Dermis blood vessel endothelial cell (primary cell): ENCODE measurements around the gene FUZ. TPM values are rescaled to one million over a fixed set of nuclear protein-coding genes. Genes with fewer than 3 reads are reported as not detected.
"Not testable (repeated sequence)": the region's sequence is repeated elsewhere in the genome, so short reads cannot be mapped to it uniquely, and the experiment has no call there.

Experiments
- DNase-seq: peaks from one replicate; pipeline ENCODE4 v3.0.0; 2010
- total RNA-seq: library from RNA; depleted of rRNA; stranded (reverse); fragments of >200 nt; gene quantifications from 2 replicates; pipeline ENCODE4 v1.2.3, GENCODE V29; 2014

The FUZ gene
- total RNA-seq, 1 donor from 2014 or later, result 19.2 TPM

DNA sequence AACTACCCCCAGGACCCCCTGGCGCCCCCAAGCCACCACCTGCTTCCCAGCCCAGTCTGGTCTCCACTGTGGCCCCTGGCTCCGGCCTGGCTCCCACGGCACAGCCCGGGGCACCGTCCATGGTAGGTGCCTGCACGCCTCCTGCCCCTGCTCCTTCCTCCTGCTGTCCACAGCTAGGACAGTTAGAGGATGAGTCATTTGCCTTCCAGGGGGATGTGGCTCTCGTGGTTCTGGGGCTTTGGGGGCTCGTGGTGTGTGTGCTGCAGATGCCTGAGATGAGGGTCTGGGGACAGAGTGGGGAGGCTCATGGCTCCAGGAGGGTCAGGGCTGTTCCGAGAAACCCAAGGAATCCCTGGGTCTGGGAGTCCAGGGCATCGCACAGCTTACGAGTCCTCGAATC, 17.7 kb upstream of the FUZ start:
- DNase-seq, result no peak

DNA sequence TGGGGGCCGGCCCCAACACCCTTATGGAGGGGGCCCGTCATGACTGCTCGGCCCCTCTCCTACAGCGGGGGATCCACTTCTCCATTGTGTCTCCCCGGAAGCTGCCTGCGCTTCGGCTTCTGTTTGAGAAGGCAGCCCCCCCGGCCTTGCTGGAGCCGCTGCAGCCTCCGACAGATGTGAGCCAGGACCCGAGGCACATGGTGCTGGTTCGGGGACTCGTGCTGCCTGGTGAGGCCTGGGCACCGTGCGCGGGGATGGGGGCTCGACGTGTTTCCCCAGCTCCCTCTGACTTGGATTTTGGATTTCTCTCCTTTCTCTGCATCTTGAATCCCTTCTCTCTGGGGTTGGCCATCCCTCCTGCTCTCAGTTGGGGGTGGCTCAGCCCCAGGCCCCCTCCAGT, 16.6 kb upstream of the FUZ start:
- DNase-seq, result no peak

DNA sequence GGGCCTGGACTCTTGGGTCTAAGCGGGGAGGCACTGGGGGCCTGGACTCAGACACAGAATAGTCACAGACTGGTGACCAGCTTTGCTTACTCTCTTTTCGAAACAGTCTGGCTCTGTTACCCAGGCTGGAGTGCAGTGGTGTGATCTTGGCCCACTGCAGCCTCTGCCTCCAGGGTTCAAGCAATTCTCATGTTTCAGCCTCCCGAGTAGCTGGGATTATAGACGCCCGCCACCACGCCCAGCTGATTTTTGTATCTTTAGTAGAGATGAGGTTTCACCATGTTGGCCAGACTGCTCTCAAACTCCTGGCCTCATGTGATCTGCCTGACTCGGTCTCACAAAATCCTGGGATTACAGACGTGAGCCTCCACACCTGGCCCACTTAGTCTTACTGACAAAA, 16.1 kb upstream of the FUZ start:
- no peak for DNase-seq

DNA sequence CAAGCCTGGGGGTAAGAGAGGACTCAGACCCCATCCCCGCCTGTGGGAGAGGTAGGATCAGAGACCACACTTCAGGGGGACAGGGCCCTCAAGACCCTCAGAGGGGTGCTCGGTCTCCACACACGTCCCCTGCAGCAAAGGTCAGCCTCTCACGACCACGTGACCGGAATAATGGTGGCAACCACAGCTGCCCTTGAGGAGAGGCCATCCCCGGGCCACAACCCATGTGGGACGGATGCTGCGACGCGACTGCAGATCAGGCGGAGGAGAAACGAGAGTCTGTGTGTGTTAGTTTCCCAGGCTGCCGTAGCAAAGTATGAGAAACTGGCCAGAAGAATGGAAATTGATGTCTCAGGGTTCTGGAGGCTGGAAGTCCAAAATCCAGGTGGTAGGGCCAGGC, 13.9 kb upstream of the FUZ start:
- no peak for DNase-seq

DNA sequence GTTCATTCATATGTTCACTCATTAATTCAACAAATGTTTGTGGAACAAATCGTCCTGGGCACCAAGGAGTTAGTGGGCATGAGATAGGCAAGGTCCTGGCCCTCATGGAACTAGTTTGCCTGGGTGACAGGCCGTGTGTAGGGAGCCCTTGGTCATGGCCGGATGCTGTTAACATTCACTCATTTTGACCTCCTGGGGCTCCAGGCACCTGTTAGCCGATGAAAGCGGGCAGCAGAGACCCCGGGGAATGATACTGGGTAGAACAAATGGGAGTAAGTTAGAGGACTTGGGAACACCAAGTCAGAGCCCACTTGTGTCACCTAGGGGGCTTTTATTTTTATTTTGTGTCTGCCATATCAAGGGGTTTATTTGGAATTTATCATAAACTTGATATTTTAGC, 11.6 kb upstream of the FUZ start:
- no peak for DNase-seq

DNA sequence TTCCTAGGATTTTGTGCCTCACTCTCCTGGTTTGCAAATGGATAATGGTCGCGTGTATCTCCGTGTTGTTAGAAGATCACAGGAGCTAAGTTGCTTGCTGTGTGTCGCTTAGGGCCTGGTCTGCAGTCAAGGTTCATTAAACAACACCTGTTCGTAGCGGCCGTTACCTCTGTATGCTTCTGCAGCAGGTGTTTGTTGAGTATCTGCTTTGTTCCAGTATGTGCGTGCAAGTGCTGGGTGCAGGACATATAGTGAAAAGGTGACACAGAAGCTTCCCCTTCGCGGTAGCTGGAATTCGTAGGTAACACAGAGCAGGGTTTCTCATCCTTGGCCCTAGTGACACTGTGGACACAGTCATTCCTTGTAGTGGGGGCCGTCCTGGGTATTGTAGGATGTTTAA, 10.4 kb upstream of the FUZ start:
- DNase-seq, result no peak

DNA sequence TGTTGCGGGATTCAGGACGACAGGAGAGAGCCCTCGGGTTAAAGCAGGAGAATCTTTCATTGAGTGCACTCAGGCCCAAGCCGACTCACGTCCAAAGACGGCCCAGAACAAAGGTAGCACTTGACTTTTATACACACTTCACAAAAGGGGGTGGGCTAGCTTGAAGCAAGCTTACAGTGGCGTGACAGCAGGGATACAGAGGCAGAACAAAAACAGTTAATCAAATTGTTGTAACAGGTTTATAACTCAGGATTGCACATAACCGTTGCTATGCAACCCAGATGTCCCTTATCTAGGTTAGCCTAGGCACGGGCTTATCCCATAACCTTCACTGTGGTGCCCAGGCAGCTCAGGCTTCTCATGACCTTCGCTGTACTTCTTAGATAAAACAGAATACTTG, 7.0 kb upstream of the FUZ start:
- no peak for DNase-seq

DNA sequence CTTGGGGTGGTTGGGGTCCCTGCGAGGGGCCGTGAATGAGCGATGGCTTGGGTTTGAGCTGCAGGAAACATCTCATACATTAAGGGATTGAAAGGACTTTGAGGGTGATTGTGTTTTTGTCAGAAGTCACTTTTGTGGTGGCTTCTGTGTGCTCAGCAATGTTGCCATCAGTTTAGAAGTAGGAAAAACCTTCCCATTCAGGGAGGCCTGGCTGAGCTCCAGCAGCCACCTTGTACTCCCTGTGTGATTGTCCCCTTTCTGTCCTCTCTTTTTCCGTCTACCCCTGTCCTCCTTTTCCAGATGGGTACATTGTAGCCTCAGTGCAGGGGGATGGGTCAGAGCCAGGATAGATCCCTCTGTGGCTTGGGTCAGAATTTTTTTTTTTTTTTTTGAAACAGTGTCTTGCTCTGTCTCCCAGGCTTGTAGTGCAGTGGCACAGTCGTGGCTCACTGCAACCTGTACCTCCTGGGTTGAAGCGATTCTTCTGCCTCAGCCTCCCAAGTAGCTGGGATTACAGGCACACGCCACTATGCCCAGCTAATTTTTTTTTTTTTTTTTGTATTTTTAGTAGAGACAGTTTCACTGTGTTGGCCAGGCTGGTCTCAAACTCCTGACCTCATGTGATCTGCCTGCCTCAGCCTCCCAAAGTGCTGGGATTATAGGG, 6.5 kb upstream of the FUZ start:
- not testable (repeated sequence) for DNase-seq

DNA sequence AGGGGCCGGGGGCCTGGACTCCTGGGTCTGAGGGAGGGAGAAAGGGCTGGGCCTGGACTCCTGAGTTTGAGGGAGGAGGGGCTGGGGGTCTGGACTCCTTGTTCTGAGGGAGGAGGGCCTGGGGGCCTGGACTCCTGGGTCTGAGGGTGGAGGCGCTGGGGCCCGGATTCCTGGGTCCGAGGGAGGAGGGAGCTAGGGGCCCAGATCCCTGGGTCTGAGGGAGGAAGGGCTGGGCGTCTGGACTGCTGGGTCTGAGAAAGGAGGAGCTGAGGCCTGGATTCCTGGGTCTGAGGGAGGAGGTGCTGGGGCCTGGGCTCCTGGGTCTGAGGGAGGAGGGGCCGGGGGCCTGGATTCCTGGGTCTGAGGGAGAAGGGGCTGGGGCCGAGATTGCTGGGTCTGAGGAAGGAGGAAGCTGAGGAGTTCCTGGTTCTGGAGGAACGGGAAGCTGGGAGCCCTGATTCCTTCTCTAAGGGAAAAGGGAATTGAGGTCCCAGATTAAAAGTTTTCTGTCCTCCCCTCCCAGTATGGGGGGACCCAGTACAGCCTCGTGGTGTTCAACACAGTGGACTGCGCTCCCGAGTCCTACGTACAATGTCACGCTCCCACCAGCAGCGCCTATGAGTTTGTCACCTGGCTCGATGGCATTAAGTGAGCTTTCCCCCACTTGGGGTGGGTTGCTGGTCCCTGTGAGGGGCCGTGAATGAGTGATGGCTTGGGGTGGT, 5.7 kb upstream of the FUZ start:
- peak; percentile 25 for DNase-seq

DNA sequence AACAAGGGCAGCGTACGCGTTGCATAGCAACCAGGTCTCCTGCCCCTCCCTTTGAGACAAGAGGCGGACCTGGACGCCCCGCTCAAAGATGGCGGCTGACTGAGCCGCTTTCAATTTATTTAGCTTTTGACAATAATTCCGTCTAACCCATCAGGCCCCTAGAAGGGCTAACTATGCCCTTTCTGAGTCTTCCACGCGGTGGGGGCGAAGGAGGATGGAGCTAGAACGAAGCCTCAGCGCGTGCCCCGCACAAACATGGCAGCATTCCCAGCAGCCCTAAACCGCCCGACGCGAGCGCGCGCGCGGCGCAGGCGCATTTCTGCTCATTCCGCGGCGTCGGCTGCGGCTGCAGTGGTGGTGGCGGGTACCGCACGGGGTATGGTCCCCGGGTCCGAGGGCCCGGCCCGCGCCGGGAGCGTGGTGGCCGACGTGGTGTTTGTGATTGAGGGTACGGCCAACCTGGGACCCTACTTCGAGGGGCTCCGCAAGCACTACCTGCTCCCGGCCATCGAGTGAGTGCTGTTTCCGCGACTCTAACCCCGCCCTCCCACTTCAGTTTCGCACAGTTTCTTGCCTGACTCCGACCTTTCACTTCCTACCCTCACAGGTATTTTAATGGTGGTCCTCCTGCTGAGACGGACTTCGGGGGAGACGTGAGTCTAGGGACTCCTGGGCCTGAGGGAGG, 5.0 kb upstream of the FUZ start, which contains the start of gene MED25:
MED25 (plus strand) TSS at position 326 of the 685 bp plus-strand sequence; CDS start at position 379, 53 bp downstream.
- peak; percentile 90 for DNase-seq

DNA sequence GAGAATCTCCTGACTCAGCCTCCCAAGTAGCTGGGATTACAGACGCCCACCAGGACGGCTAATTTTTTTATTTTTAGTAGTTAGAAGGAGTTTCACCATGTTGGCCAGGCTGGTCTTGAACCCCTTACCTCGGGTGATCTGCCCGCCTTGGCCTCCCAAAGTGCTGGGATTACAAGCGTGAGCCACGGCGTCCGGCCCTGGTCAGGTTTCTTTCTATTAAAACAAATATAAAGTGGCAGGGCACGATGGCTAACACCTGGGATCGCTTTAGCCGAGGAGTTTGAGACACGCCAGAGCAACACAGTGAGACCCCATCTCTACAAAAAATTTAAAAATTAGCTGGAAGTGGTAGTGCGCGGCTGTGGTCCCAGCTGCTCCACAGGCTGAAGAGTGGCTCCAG, 3.5 kb upstream of the FUZ start:
- DNase-seq, result no peak

DNA sequence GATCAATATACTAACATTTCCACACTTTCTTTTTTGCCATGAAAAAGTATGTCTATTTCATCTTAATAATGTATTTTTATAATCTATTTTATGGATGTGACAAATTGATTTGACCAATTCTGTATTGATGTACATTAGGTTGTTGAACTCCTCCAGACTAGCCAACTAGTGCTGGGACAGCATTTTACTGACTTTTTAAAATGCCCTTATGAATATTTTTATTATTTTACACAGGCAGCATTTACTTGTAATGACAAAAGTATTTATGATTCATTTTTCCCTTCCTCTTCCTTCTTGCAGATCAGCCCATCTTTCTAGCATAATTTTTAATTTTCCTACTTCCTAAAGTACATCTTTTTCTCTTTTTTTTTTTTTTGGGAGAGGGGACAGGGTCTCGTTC, 918 bp upstream of the FUZ start:
- DNase-seq, result no peak

DNA sequence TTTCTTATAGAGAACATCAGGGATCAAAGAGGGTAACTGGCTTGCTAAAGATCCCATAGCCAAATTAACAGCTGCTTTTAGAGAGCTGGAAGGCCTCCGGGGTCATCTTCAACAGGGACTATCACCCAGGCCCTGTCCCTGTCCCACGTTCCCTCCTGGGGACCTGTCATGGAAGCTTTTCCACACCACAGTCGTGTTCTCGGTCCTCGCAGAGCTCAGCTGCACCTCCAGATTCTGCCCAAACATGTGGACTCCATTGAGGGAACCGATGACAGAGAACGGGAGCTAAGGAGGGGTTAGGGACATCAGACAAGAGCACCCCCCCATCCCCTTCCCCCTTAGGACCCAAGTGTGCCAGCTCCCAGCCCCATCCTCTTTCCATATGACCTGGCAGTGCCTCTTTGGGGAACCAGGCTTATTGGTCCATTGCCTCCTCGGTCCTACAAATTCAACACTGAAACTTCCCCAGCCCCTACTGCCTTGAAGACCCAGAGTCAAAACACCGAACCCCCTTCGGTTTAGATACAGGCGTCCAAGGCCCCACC, 568 bp downstream of the FUZ start:
- DNase-seq, result no peak

DNA sequence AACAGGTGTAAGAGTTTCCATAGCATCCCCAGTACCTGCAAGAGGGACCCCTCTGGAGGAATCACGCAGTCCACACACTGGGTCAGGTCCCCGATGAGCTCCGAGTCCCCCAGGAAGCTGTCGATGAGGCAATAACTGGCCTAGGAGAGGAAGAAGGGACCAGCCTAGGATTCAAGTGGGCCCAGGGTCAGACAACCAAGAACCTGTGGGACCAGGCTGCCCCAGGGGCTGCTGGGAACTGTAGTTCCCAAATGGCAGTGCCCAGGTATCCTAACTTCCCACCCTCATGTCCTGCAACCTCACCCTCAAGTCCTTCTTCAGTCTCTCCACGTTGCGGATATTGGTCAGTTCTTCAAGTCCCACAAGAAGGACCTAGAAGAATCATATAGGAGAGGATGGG, 1.8 kb downstream of the FUZ start:
- no peak for DNase-seq

DNA sequence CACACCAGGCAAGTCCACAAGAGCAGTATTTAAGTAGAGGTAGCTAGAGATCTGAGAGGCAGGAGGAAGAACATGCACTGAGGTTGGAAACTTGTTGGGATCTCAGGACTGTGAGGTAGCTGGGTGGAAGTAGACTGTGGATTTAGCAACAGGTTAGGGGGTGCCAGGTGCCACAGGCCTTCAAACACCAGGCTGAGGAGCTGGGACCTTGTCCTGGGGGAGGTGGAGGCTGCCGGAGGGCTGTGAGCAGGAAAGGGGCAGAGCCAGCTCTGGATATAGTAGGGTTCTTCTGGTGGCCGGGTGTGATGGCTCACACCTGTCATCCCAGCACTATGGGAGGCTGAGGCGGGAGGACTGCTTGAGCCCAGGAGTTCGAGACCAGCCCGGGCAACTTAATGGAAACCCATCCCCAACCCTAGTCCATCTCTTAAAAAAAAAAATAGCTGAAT, 3.1 kb downstream of the FUZ start:
- no peak for DNase-seq

DNA sequence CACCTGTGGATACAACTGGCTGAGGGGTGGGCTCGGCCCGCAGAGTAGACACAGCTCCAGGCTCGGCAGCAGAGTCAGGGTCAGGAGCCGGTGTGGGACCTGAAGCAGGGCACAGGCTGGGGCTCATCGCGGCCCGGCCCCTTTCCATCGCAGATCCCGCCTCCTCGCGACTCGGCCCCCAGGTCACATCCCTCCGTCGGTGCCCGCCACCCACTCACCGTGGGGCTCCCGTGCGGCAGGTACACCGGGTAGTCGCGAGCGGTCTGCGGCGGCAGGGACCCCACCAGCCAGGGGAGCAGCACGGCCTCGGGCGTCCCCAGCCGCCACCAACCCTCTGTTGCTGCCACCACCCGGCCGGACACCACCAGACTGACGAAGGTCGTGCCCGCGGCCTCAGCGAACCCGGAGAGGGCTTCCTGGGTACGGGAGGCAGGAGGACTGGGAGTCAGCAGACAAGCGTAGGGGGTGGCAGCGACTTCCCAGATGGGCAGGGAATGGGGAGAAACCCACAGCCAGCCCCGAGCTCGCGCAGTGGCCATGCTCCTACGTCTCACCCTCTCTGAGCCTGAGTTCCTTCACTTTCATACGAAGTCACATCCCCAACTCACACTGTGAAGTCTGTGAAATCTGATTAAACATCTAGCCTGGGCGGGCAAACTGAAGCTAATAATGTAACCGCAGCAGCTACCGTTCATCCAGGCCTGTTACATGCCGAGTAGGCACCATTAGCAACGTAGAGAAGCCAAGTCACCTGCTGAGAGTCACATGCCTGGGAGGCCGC, 3.7 kb downstream of the FUZ start:
- DNase-seq, result peak; percentile 31

DNA sequence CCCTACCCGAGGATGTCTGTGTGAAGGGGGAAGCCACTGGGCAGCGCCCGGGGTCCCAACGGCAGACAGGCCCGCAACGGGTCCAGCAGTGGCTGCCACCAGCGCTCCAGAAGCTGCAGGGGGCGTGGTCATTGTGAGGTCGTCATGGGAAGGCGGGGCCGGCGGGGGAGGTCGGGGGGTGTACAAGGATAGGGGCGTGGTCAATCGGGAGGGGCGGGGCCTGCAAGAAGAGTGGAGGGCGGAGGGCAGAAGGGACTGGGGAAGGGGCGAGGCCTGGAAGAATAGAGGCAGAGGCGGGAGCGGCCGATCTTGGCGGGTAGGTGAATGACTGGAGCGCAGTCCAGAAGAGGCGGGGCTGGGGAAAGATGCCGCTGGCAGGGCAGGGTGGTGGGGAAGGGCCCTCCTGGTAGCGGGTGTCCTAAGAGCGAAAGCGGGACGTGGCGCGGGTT, 4.4 kb downstream of the FUZ start:
- DNase-seq, result peak; percentile 90

DNA sequence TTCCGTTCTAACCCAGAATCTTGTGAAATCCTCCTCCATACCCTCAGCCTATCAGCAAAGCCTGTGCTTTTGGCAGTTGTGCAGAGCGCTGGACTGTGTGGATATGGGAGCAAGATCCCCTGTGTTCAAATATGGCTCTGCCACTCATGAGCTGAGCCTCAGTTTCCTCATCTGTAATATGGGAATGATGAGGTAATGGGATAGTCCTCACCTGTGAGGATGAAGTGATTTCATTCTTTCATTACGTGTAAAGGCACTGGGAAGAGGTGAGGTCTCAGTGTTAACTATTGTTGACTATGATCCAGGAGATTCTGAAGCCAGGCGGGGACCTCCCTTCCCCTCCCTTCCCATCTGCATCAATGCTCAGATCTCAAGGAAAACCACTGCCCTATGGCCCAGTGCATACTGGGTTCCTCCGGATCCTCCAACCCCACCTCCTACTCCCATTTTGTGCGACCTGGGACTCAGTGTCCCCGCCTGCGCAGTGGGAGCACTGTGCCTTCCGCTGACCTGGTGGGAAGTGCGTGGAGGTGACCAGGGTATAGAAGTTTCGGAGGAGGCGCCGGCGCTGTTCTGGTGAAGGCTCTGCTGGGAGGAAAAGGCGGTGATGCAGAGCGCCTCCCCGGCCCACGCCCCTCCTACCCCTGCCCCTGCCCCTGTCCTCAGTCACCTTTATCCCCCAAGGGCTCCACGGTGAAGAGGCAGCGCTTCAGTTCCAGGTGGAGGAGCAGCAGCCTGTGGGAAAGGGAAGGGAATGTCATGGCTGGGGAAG, 5.0 kb downstream of the FUZ start:
- DNase-seq, result no peak

DNA sequence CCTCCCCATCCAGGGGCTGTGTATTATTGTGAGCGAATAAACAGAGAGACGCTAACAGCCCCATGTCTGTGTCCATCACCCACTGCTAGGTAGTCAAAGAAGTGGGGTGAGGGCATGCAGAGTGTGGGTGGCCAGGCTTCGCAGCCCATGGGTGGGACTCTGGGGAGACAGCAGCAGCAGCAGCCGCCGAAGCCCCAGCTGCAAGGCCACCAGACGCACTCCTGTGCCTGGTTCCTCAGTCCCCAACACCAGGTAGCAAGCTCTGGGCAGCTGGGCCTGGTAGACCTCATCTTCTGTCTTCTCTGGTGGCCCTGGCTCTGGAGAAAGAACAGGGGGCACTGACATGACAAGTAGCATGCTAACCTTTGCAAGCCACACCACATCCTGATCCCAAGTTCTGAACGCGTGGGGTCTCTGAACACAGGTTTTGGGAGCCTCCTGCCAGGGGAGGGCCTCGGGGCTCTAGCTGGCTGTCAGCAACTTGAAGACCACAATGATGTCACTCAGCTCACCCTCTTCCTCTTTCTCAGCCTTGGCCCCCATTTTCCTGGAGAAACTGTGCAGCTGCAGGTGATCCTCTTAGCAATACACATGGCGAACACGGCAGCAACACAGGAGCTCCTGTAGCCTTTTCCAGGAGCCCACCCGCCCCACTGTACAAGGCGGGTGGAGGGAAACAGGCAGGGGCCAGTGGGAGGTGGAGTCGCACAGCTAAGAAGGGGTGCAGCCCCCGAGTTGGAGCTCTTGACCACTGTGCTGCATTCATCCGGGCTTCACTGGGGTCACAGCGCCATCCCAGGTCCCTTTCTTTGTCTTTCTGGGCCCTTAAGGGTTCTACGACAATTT, 5.8 kb downstream of the FUZ start:
- no peak for DNase-seq

DNA sequence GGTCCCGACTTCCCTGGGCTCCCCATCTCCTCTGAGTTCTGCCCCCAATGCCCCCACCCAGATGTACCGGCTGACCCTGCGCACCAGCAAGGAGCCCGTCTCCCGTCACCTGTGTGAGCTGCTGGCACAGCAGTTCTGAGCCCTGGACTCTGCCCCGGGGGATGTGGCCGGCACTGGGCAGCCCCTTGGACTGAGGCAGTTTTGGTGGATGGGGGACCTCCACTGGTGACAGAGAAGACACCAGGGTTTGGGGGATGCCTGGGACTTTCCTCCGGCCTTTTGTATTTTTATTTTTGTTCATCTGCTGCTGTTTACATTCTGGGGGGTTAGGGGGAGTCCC, 6.5 kb downstream of the FUZ start:
- DNase-seq, result no peak
